IPS-18a (cell line): ENCODE results near the gene PRKAR2B.

Experiments
- H3K27ac ChIP-seq: one replicate; pipeline ENCODE4 v1.5.1; 2013; ENCODE audit warnings: low read length
- H3K27me3 ChIP-seq: one replicate; pipeline ENCODE4 v1.6.1; 2013; ENCODE audit warnings: mild to moderate bottlenecking, low read length; ENCODE audit not compliant: control insufficient read depth, insufficient read depth
- H3K36me3 ChIP-seq: one replicate; pipeline ENCODE4 v1.6.1; 2013; ENCODE audit warnings: low read depth, low read length; ENCODE audit not compliant: control insufficient read depth
- H3K4me1 ChIP-seq: one replicate; pipeline ENCODE4 v1.6.1; 2013; ENCODE audit warnings: low read depth, low read length; ENCODE audit not compliant: control insufficient read depth
- H3K4me3 ChIP-seq: one replicate; pipeline ENCODE4 v1.5.1; 2013; ENCODE audit warnings: low read length
- H3K9ac ChIP-seq: one replicate; pipeline ENCODE4 v1.6.1; 2013; ENCODE audit warnings: mild to moderate bottlenecking, low read length, moderate library complexity
- H3K9me3 ChIP-seq: one replicate; pipeline ENCODE4 v1.6.1; 2013; ENCODE audit warnings: low read depth, low read length; ENCODE audit not compliant: control insufficient read depth

PRKAR2B gene

DNA sequence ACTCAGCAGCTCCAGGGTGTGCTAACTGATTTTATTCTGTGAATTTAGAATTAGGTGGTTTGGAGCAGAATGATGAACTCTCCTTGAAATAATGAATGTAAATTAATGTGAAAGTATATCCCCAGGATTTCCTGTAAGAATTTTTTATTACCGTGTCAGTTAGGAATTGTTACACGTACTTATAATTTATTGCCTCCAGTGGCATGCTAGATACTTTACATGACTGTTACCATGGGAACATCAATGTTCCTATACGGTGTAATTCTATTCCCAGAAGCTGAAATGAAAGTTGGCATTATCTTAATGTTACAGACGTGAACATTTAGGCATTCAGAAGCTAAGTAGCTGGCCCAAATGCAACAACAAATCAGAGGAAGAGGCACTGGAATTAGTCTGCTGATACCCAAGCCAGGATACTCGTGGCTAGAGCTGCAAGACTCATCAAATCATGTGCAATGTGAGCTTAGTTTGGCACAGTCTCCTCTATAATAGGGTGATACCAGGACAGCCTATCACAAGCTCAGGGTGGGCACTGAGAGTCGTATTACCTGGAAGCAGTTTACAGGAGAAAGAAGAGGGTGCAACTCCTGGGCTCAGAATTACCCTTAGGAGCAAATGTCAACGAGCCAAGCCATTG, 30.0 kb upstream of the PRKAR2B start:
- Histone ChIP-seq H3K27me3 (no peaks in the 10 kb centered on the region), H3K9me3 (no peaks in the 10 kb centered on the region), H3K27ac (no peak overlapping the region), H3K9ac (no peak overlapping the region), H3K36me3 (no peaks in the 10 kb centered on the region), H3K4me1 (peaks cover 7% of the 10 kb centered on the region), H3K4me3 (no peak overlapping the region)

DNA sequence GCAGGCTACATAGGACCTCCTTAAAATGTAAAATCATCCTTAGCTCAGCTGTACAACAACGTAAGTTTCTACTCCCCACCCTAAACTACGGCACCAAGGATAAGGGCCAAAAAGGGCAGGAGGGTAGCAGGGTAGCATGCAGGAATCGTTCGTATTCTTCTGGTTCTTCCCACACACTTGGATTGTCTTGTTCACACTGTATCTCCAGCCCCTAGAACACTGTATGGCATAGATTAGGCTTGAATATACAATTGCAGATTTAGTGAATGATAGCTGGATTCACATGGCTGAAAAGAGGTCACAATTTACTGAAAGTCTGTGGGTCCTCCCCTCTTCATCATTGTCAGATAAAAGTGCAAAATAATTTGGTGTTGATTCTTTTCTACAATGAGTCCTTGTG, 28.2 kb upstream of the PRKAR2B start:
- Histone ChIP-seq H3K9ac (no peak overlapping the region), H3K36me3 (no peaks in the 10 kb centered on the region), H3K9me3 (no peaks in the 10 kb centered on the region), H3K27me3 (no peaks in the 10 kb centered on the region), H3K4me3 (no peak overlapping the region), H3K27ac (no peak overlapping the region), H3K4me1 (peaks cover 7% of the 10 kb centered on the region)

DNA sequence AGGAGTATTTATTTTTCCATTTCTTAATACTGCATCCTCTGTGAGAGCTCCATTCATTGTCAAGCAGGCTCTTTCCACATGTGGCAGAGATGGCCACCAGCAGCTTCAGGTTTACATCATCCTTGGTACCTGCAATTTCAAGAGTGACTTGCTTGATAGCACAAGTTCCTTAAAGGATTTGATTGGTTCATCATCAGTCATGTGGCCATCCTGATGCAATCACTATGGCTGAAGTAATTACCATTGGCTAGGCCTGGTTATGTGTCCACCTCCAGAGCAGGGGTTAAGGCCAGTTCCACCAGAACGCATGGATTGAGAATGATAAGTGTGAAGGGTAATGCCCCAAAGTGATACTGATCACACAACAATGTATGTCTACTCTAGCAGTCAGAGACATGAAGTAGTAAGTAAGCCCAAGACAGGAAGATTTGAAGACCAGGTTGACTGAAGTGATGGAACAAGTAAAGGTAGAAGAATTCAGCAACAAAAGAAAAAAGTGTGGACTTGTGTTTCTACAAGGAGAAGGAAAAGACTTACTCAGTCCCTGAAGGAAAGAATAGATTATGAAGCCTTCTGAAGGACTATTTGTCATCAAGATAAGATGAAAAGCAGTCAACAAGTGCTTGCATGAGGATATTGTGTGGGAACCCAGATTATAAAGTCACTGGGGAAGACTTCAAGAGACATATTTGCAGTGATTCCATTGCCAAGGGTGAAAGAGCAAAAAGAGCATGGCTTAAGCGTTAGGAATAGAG, 26.4 kb upstream of the PRKAR2B start:
- Histone ChIP-seq H3K27ac (no peak overlapping the region), H3K27me3 (no peaks in the 10 kb centered on the region)

DNA sequence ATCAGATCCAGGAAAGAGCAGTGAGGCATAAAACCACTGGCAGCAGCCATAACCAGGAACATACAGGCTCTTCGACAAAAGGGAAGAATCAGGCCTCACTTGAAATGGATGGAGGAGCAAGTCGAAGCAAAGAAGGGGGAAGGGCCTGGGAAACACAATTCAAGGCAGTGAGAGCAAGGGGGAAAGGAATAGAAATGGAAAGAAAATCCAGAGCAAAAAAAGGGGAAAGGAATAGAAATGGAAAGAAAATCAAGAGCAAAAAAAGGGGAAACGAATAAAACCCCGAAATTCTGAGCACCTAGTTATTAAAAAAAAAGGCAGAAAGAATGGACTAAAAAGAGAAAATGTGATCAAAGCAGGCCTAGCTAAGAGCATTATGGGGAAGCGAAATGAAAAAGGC, 24.1 kb upstream of the PRKAR2B start:
- Histone ChIP-seq H3K36me3 (no peaks in the 10 kb centered on the region), H3K27ac (no peak overlapping the region), H3K4me3 (no peak overlapping the region), H3K9me3 (no peaks in the 10 kb centered on the region), H3K27me3 (no peaks in the 10 kb centered on the region), H3K4me1 (no peaks in the 10 kb centered on the region), H3K9ac (no peak overlapping the region)

More for the DNA sequence above, 26.4 kb upstream of the PRKAR2B start:
- H3K36me3 ChIP-seq: no peaks in the 10 kb centered on the region
- H3K4me3 ChIP-seq: no peak overlapping the region
- H3K4me1 ChIP-seq: peaks cover 7% of the 10 kb centered on the region
- H3K9me3 ChIP-seq: no peaks in the 10 kb centered on the region
- no peak overlapping the region for H3K9ac ChIP-seq

DNA sequence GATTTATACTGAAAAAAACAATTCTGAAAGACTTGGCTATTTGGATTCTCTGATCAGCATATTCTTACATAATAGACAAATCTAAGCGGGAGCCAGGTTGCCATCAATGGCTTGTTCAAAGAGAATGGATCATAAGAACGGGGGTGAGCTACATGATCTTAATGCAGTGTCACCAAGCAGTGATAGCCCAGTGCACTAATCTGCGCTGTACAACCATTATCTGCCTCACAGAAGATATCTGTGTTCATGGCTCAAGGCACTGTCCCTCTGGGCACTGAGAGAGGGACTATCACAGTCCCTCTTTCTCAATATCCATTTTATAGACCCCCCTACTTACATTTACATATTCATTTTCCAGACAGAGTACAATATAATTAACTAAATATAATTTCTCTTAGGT, 22.9 kb upstream of the PRKAR2B start:
- Histone ChIP-seq H3K27me3 (no peaks in the 10 kb centered on the region), H3K36me3 (no peaks in the 10 kb centered on the region), H3K27ac (no peak overlapping the region), H3K4me1 (no peaks in the 10 kb centered on the region), H3K9me3 (no peaks in the 10 kb centered on the region), H3K9ac (no peak overlapping the region), H3K4me3 (no peak overlapping the region)

DNA sequence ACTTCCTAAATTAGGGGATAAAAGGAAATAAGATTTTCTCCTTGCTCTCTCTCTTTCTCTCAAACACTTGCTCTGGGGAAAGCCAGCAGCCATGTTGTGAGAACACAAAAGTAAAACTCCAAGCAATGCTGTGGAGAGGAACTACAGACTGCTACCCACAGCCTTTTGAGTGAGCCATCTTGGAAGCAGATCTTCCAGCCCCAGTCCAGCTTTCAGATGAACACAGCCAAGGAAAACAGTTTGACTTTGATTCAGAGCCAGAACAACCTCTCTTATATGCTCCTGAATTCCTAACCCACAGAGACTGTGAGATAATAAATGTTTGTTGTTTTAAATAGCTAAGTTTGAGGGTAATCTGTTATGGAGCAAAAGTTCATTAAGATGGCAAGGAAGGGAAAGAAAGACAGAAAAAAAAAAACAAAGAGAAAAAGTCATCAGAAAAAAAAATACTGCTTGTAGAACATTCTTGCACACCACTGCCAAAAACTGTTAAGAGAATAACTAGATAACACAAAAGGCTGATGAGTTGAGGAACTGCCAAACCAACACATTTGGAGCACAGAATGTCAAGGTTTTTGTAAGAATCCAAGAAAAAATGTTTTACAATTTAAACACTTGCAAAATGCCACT, 20.9 kb upstream of the PRKAR2B start:
- Histone ChIP-seq H3K9me3 (no peaks in the 10 kb centered on the region), H3K27me3 (no peaks in the 10 kb centered on the region), H3K36me3 (no peaks in the 10 kb centered on the region), H3K4me3 (no peak overlapping the region), H3K4me1 (no peaks in the 10 kb centered on the region), H3K27ac (no peak overlapping the region), H3K9ac (no peak overlapping the region)

DNA sequence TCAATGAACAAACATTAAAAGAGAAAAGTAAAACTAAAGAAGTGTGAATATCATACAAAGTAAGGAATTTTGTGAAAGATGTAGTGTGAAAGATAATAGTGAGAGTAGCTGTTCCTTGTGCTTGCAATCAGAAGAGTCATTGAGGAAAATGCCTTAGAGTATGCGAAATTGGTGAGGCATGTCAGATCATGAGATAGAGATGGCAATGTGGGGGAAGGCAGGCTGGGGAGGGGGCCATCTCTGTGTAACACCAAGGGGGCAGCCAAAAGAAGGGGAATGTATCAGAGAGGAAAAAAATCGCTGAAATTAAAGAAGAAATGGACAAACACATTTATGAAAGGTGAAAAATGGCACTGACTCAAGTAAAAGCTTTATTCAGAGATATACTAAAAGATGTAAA, 19.6 kb upstream of the PRKAR2B start:
- no peak overlapping the region for H3K9ac ChIP-seq
- H3K27ac ChIP-seq: no peak overlapping the region

DNA sequence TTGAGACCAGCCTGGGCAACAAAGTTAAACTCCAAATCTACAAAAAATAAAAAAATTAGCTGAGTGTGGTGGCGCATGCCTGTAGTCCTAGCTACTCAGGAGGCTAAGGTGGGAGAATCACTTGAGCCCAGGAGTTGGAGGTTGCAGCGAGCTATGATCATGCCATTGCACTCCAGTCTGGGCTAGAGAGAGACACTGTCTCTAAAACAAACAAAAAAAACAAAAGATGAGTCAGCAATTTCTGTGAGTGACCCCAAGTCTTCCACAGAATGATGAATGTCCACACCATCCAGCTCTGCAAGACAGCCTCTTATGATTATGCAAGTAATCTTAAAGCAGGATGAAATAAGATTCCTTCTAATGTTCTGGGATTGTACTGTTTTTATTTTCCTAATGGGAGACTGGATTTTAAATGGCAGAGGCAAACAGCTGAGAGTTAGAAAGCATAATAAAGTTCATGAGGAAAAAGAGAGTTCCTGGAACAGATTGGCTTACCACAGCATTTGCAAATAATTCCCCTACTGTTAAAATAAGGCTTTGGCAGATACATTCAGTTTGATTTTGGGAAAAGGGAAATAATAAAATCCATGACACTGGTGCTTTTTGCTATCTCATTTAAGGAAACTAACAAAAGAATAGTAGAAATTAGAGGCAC, 18.9 kb upstream of the PRKAR2B start:
- no peaks in the 10 kb centered on the region for H3K36me3 ChIP-seq
- H3K9ac ChIP-seq: no peak overlapping the region
- H3K27ac ChIP-seq: no peak overlapping the region
- no peaks in the 10 kb centered on the region for H3K9me3 ChIP-seq
- no peak overlapping the region for H3K4me3 ChIP-seq
- H3K4me1 ChIP-seq: no peaks in the 10 kb centered on the region
- H3K27me3 ChIP-seq: no peaks in the 10 kb centered on the region

More for the DNA sequence above, 19.6 kb upstream of the PRKAR2B start:
- H3K4me3 ChIP-seq: no peak overlapping the region
- H3K4me1 ChIP-seq: no peaks in the 10 kb centered on the region
- H3K27me3 ChIP-seq: no peaks in the 10 kb centered on the region
- H3K9me3 ChIP-seq: no peaks in the 10 kb centered on the region
- no peaks in the 10 kb centered on the region for H3K36me3 ChIP-seq

DNA sequence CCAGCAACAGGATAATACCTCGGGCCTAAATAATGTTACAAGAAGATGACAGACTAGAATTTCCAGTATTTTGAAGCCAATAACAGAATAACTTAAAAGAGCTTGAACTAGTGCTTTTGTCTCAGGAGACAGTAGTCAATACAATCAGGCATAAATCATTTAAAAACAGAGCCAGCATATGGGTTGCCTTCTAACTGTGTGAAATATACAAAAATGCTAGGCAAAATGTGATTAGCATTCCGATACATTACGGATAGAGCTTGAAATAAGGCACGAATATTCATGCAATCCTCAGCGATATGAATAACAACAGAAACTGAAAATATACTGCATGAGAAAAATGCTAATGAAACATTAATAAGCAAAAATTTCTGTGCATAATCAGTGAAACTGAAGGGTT, 18.3 kb upstream of the PRKAR2B start:
- H3K27ac ChIP-seq: no peak overlapping the region
- H3K4me1 ChIP-seq: no peaks in the 10 kb centered on the region
- no peak overlapping the region for H3K4me3 ChIP-seq

DNA sequence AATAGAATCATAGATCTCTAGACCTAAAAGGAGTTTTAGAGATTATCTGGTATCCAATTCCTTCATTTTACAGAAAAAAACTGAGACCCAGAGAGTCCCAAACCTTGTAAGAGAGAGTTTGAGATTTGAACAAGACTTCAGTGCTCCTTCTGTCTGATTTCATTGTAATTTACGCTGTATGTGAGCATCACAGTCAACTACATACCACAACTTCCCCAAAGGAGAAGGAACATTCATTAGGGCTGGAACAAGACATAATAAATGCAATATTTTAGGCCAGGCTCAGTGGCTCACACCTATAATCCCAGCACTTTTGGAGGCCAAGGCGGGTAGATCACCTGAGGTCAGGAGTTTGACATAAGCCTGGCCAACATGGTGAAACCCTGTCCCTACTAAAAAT, 17.3 kb upstream of the PRKAR2B start:
- H3K9ac ChIP-seq: no peak overlapping the region
- H3K27ac ChIP-seq: no peak overlapping the region
- no peaks in the 10 kb centered on the region for H3K27me3 ChIP-seq
- H3K9me3 ChIP-seq: no peaks in the 10 kb centered on the region
- no peak overlapping the region for H3K4me3 ChIP-seq
- H3K36me3 ChIP-seq: no peaks in the 10 kb centered on the region
- H3K4me1 ChIP-seq: no peaks in the 10 kb centered on the region

More for the DNA sequence above, 18.3 kb upstream of the PRKAR2B start:
- Histone ChIP-seq H3K27me3 (no peaks in the 10 kb centered on the region), H3K9ac (no peak overlapping the region), H3K9me3 (no peaks in the 10 kb centered on the region), H3K36me3 (no peaks in the 10 kb centered on the region)

DNA sequence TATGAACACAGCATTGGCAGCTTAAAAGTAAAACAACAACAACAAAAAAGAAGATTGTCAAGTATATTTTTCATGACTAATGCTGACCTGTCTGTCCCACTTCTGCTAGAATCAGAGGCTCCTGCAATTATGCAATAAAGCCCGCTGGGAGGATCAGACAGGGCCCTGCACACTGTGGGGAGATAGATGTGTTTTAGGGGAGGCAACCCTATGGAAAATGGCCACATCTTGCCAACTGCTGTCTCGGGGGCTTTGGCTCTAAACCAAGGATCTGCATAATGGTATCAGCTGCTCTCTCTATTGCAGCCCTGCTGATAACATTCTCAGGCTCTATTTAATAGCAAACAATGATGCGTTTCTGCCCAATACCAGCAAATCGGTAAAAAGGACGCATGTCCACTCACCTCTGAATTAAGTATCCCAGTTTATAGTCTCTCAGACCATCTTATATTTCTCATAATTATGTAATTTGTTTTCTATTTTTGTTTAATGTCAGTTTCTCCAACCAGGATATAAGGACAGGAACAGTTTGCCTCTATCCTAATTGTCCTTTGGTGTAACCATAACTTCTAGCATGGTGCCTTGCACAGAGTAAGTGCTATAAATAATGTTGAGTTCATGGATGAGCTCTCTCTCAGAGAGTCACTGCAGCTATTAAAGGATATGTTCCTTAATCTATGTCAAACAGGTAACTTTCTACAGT, 15.3 kb upstream of the PRKAR2B start:
- no peaks in the 10 kb centered on the region for H3K27me3 ChIP-seq
- no peaks in the 10 kb centered on the region for H3K4me1 ChIP-seq
- H3K36me3 ChIP-seq: no peaks in the 10 kb centered on the region
- no peak overlapping the region for H3K9ac ChIP-seq
- no peak overlapping the region for H3K4me3 ChIP-seq
- H3K27ac ChIP-seq: no peak overlapping the region
- no peaks in the 10 kb centered on the region for H3K9me3 ChIP-seq
